ENCODE data around the gene CXCL16. TPM values are rescaled to one million over a fixed set of nuclear protein-coding genes. Genes with fewer than 3 reads are reported as not detected.
A peak's percentile ranks its signal among the peaks of the same experiment; 100 is the strongest.

CXCL16 gene
- total and polyA plus RNA-seq, 2 donors (not counting 1 experiment from before 2014, with no cell fraction given): 0.83 to 2.0 TPM

- Histone ChIP-seq H3K27ac (ENCODE audit: insufficient read depth, low read length) (no peak overlapping the region), H3K4me3 (replicated peaks in 1 of 4; ENCODE audit: control extremely low read depth in 1 of 4, insufficient read depth in 1 of 4, low read depth in 3 of 4, low read length in 4 of 4) (no peak overlapping the region), H3K4me2 (ENCODE audit: extremely low read depth, insufficient read depth, low read length) (no peak overlapping the region), H3K79me2 (ENCODE audit: control insufficient read depth, insufficient read depth, low read length) (no peaks in the 10 kb centered on the region), H3K4me1 (ENCODE audit: control insufficient read depth, extremely low read depth, insufficient read depth, low read length) (no peaks in the 10 kb centered on the region), H3K9me3 (ENCODE audit: control insufficient read depth, insufficient read depth, low read depth, low read length) (no peaks in the 10 kb centered on the region), H3K36me3 (ENCODE audit: control insufficient read depth, insufficient read depth, low read length) (no peaks in the 10 kb centered on the region), H3K27me3 (ENCODE audit: control insufficient read depth, insufficient read depth, low read length) (peaks cover 29% of the 10 kb centered on the region), H4K20me1 (ENCODE audit: control insufficient read depth, extremely low read depth, insufficient read depth, low read length) (no peaks in the 10 kb centered on the region), H2AFZ (ENCODE audit: low read length) (no peak overlapping the region), H3K9ac (ENCODE audit: insufficient read depth, low read length) (no peak overlapping the region)
- no peak for DNase-seq (ENCODE audit: low read depth in 2 of 2)
- TF ChIP-seq CTCF (conservative IDR thresholded peaks at IDR 0.05 in 1 of 2, IDR thresholded peaks at IDR 0.05 in 1 of 2; ENCODE audit: low read depth in 1 of 2, low read length in 2 of 2): no peak
- no peak for TF ChIP-seq EZH2 (IDR thresholded peaks at IDR 0.05; ENCODE audit: low read length, missing control alignments)
Measured at GRCh38 chr17:4743898-4744297, 4.2 kb upstream of the CXCL16 start.

GRCh38 chr17:4743216-4743615, 3.5 kb upstream of the CXCL16 start:
- Histone ChIP-seq H3K4me1 (ENCODE audit: control insufficient read depth, extremely low read depth, insufficient read depth, low read length) (no peaks in the 10 kb centered on the region), H4K20me1 (ENCODE audit: control insufficient read depth, extremely low read depth, insufficient read depth, low read length) (no peaks in the 10 kb centered on the region), H3K79me2 (ENCODE audit: control insufficient read depth, insufficient read depth, low read length) (no peaks in the 10 kb centered on the region), H3K9ac (ENCODE audit: insufficient read depth, low read length) (no peak overlapping the region), H3K4me2 (ENCODE audit: extremely low read depth, insufficient read depth, low read length) (no peak overlapping the region), H3K36me3 (ENCODE audit: control insufficient read depth, insufficient read depth, low read length) (no peaks in the 10 kb centered on the region), H3K4me3 (replicated peaks in 1 of 4; ENCODE audit: control extremely low read depth in 1 of 4, insufficient read depth in 1 of 4, low read depth in 3 of 4, low read length in 4 of 4) (no peak overlapping the region), H3K27ac (ENCODE audit: insufficient read depth, low read length) (no peak overlapping the region), H3K9me3 (ENCODE audit: control insufficient read depth, insufficient read depth, low read depth, low read length) (no peaks in the 10 kb centered on the region), H3K27me3 (ENCODE audit: control insufficient read depth, insufficient read depth, low read length) (peaks cover 32% of the 10 kb centered on the region), H2AFZ (ENCODE audit: low read length) (no peak overlapping the region)
- no peak for DNase-seq (ENCODE audit: low read depth in 2 of 2)
- TF ChIP-seq CTCF (conservative IDR thresholded peaks at IDR 0.05 in 1 of 2, IDR thresholded peaks at IDR 0.05 in 1 of 2; ENCODE audit: low read depth in 1 of 2, low read length in 2 of 2) (no peak), EZH2 (IDR thresholded peaks at IDR 0.05; ENCODE audit: low read length, missing control alignments) (no peak)

GRCh38 chr17:4742629-4743028, 2.9 kb upstream of the CXCL16 start:
- no peak for DNase-seq (ENCODE audit: low read depth in 2 of 2)
- Histone ChIP-seq H3K27me3 (ENCODE audit: control insufficient read depth, insufficient read depth, low read length) (peaks cover 34% of the 10 kb centered on the region), H3K9me3 (ENCODE audit: control insufficient read depth, insufficient read depth, low read depth, low read length) (no peaks in the 10 kb centered on the region)

More at GRCh38 chr17:4742629-4743028, 2.9 kb upstream of the CXCL16 start:
- Histone ChIP-seq H2AFZ (ENCODE audit: low read length) (no peak overlapping the region), H3K27ac (ENCODE audit: insufficient read depth, low read length) (no peak overlapping the region), H4K20me1 (ENCODE audit: control insufficient read depth, extremely low read depth, insufficient read depth, low read length) (no peaks in the 10 kb centered on the region), H3K4me1 (ENCODE audit: control insufficient read depth, extremely low read depth, insufficient read depth, low read length) (no peaks in the 10 kb centered on the region), H3K4me3 (replicated peaks in 1 of 4; ENCODE audit: control extremely low read depth in 1 of 4, insufficient read depth in 1 of 4, low read depth in 3 of 4, low read length in 4 of 4) (no peak overlapping the region), H3K4me2 (ENCODE audit: extremely low read depth, insufficient read depth, low read length) (no peak overlapping the region), H3K36me3 (ENCODE audit: control insufficient read depth, insufficient read depth, low read length) (no peaks in the 10 kb centered on the region), H3K9ac (ENCODE audit: insufficient read depth, low read length) (no peak overlapping the region), H3K79me2 (ENCODE audit: control insufficient read depth, insufficient read depth, low read length) (no peaks in the 10 kb centered on the region)
- TF ChIP-seq EZH2 (IDR thresholded peaks at IDR 0.05; ENCODE audit: low read length, missing control alignments): peak; percentile 31
- TF ChIP-seq CTCF (conservative IDR thresholded peaks at IDR 0.05 in 1 of 2, IDR thresholded peaks at IDR 0.05 in 1 of 2; ENCODE audit: low read depth in 1 of 2, low read length in 2 of 2): no peak

Data from fibroblast of lung (primary cell).